Ecto neural progenitor cell (in vitro differentiated cells): Measurements from ENCODE around the gene TBC1D9.
"Not testable (repeated sequence)": the region's sequence is repeated elsewhere in the genome, so short reads cannot be mapped to it uniquely, and the experiment has no call there.

Experiments used
- DNase-seq: peaks from one replicate; pipeline ENCODE4 v3.0.0-alpha.2; 2018; ENCODE audit warnings: low spot score

TBC1D9 gene

DNA sequence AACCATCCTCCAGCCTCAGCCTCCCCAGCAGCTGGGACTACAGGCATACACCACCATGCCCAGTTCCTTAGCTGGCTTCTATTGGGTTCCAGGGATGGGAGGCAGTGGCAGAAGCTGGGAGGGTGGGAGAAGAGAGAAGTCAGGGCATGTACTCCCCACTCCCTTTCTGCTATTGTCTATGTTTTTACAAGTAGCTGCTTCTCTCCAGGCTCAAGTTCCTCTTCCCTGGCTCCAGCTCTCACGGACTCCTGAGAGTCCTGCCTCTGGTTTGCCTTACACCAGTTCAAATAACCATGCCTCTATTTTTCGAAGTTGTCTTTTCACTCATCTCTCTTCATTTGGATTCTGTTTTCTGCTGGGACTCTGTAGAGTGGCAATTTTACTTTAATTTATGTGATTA is 2.9 kb downstream of the TBC1D9 start:
- DNase-seq, result no peak

DNA sequence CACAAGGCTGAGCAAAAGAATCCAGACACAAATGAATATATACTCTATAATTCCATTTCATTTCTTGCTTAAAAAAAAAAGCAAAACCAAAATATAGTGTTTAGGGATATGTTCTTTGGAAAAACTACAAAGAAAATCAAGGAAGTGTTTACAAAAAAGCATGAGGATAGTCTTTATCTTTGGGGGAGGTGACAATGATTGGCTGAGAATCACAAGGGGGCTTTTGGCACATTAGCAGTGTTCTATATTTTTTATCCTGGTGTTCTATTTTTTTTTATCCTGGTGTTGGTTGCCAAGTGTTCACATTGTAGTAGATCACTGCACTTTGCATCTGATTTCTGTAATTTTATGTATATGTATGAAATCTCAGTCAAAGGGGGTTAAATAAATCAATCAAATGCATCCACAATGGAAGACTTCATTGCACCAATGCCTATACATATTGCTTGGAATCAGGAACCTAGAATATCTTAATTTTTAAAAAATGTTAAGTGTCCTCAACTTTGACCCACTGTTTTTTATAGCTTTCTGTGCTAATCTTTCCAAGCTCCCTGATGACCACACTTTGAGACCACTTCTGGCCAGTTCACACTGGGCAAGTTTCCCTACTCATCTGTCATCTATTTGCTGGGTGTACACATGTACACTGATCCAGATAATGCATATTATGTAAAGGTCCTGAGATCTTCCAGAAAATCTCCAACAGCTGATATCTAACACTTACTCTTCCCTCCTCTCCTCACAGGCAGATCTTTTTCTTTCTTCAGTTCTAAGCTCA is 3.7 kb downstream of the TBC1D9 start:
- no peak for DNase-seq

DNA sequence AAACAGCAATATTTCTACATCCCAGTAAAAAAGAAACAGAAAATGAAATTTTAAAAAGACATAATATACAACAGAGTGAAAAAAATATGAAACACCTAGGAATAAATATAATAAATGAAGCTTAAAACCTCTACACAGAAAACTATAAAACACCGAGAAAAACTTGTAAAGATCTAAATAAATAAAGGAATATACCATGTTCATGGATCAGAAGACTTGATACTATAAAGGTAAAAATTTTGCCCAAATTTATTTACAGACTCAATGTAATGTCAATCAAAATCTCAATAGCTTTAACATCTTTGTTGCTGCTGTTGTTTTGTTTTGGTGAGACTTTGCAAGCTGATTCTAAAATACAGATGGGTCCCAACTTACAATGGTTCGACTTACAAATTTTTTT is 5.7 kb downstream of the TBC1D9 start:
- no peak for DNase-seq

DNA sequence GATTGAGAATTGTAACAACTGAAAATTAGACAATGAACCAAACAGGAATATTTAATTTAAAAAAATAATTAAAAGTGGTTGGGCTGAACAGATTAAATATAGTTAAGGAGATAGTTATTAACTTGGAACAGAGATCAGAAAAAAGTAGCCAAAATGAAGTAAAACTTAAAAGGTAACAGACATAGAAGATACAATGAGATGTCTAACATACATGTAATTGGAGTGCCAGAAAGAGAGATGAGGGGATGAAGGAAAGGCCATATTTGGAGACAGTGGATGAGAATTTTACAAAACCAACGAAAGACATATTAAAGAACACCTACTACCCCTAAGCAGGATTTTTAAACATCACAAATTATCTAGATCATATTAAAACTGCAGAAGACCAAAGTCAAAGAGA is 8.0 kb downstream of the TBC1D9 start:
- DNase-seq, result no peak

DNA sequence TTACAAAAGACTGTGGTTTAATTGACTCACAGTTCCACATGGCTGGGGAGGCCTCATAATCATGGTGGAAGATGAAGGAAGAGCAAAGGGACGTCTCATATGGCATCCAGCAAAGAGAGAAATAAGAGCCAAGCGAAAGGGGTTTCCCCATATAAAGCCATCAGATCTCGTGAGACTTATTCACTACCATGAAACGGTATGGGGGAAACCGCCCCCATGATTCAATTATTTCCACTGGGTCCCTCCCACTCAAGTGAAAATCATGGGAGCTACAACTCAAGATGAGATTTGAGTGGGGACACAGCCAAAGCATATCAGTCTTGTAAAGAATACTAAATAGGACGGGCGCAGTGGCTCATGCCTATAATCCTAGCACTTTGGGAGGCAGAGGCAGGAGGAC is 9.6 kb downstream of the TBC1D9 start:
- DNase-seq, result not testable (repeated sequence)

DNA sequence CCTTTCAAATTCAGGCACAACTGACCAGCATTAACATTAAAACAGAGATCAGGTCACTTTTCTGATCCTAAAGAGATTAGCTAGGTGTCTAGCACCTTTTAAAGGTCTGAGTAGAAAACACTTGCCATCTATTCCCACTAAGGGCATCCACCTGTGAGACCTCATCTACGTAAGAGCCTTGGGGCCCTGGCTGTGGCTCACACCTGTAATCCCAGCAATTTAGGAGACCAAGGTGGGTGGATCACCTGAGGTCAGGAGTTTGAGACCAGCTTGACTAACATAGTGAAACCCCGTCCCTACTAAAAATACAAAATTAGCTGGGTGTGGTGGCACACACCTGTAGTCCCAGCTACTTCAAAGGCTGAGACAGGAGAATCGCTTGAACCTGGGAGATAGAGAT is 11.8 kb downstream of the TBC1D9 start:
- no peak for DNase-seq

DNA sequence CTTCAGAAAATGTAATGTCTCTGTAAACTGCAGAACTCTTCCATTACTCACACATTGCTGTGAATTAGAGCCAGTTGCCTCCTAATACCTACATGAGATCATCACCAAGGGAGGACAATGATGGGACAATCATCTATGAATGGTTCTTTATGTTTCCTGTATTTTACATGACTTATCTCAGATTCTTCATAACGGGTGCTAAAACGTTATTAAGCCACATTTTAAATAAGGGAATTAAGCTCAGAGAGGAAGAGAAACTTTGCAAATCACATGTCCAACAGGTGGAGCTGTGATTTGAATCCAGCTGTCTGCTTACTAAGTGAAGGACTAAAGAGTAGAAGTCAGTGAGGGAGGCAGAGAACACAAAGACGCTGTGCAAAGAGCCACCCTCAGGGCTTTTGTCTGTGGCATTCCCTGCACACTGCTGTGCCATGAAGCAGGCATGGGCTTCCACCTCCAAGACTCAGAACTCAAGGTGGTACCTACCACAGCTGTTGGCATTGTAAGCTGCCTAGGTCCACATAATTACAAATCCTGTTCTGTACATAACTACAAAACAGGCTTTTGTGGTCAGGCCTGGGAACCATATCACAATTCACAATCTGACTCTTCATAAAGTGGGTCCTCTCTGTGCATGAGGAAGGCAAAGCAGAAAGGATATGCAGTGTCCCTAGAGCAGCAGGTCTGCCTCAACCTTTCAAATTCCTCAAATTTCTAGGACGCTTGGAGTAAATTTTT is 12.8 kb downstream of the TBC1D9 start:
- DNase-seq, result no peak

DNA sequence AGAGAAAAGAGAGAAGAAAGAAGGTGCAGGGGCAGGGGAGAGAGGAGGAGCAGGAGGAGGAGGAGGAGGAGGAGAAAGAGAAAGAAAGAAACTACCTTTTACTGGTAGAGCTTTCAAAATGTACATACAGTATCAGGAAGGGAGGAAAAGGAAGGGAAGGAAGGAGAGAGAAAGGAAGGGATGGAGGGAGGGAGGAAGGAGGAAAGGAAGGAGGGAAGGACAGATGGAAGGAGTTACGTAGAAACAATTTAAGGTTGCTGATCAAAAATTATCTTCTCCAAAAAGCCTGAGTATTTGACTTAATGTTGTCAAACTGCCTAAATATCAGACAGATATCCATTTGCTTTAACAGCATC is 13.4 kb downstream of the TBC1D9 start:
- no peak for DNase-seq

DNA sequence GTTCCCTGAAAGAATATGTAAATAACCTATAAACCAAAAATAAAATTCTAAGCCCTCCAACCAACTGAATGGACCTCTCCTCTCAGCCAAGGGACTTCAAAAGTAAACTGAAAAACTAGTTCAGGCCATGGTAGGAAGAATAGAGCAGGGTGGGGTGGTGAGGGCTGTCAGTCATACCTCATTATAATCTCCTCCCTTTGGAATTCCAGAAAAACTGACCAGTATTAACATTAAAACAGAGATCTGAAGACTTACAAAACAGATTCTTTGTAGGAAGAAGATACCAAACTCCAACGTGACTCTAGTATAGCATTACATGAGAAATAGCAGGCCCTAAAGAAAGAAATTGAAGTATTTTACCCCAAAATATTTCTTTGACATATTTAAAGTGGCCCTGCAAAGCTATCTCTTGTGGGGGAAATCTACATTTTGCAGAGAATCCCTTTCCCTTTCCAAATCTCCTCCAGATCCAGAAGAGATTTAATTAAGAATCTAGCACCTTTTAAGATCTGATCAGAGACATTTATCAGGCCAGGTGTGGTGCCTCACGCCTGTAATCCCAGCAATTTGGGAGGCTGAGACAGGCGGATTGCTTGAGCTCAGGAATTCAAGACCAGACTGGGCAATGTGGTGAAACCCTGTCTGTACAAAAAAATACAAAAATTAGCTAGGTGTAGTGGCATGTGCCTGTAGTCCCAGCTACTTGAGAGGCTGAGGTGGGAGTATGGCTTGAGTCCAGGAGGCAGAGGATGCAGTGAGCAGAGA is 15.1 kb downstream of the TBC1D9 start:
- DNase-seq, result no peak

DNA sequence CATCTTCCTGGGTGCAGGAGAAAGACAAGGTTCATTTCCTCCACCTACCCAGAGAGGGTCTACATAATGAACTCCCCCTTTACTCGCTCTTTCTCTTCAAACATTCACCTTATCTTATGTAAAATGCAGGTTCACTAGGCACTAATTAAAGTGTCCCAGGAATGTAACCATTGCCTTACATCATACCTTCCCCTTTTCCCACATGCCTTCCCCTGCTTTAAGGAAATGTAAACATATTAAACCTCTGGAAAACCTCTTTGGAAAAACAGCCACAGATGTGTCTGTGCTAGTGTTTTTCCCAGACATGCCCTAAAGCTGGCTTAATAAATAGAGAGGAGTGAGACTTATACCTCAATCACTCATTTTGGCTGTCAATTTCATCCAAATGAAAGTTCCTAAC is 15.8 kb downstream of the TBC1D9 start:
- DNase-seq, result no peak

DNA sequence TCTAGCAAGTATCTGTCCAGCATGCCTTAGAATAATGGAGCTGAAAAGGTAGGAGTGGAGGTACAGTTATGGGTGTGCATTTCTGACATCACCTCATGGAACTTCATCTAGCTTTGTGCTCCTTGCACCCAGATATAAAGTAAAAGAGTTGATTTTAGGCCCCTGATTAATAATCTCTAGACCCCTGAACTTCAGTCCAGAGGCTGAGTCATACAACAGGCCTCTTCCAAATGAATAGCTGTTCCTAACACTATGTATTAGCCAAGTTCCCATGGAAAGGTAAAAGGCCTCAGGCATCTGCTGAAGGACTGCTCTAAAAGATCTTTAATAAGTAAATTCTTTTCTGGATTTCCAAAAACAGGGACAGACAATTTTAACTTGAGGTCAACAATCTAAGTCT is 16.2 kb downstream of the TBC1D9 start:
- DNase-seq, result no peak

DNA sequence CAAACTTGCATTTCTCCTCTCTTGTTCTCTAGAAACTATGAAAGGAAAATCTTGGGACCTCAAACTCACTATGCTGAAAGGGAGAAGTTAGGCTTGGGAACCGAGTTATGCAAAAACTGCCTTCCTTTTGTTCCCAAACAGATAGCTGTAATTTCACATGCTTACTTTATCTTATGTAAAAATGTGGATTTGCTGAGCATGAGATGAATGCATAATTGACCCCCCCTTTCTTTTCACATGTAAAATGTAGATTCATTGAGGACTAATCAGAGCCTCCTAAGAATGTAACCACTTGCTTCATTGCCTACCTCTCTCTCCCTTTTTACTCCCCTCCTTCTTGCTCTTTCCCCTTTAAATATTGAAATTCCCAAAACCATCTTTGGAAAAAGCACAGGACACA is 18.0 kb downstream of the TBC1D9 start:
- no peak for DNase-seq

DNA sequence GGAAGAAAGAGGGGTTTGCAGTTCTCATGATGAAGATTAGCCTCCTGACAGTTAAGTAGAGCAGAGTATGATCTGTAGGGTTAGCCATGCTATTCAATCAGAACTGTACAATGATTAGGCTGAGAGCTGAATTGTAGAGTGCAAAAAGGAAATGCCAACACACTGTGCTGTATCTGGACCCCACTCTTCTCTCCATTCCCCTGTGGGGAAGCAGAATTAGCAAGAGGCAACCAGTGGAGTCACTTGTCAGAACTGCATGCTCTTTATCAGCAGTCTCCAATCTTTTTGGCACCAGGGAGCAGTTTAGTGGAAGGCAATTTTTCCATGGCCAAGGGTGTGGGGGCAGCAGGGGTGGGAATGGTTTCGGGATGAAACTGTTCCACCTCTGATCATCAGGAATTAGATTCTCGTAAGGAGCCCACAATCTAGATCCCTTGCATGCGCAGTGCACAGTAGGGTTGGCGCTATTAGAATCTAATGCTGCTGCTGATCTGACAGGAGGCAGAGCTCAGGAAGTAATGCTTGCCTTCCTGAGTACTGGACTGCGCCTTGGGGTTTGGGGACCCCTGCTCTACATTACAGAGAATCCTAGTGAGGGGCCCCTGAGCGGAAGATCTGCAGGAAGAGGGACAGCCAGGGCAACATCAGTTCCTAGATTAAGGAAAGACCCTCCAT is 19.4 kb downstream of the TBC1D9 start:
- DNase-seq, result no peak

DNA sequence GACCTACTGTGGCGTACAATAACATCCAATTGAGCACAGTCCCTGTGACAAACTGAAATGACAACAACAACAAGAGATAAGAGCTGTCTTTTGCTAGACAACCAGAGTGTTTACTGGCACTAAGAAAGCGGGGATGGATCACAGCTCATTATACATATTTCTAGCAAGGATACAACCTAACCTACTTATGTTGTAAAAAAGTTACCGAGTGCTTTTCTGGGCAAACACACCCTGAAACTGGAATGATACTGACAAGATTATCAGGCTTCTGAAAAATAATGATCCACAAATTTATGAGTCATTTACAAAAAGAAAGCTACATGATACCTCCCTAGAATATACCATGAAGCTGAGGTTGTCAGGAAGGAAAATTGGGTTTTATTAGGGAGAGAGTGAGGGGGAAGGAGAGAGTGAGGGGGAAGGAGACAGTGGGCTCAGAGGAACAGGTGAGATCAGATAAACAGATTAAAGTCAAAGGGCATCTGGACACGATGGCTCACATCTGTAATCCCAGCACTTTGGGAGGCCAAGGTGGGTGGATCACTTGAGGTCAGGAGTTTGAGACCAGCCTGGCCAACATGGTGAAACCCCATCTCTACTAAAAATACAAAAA is 20.3 kb downstream of the TBC1D9 start:
- no peak for DNase-seq

DNA sequence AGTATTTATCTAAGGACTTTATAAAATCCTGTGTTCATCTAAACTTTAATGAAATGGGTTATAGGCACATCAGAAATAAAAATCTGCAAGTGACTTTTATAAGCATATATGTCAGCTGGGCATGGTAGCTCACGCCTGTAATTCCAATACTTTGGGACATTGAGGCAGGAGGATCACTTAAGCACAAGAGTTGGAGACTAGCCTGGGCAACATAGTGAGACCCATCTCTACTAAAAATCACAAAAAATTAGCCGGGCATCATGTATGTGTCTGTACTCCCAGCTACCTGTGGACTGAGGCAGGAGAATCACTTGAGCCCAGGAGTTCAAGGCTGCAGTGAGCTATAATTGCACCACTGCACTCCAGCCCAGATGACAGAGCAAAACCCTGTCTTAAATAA is 20.9 kb downstream of the TBC1D9 start:
- DNase-seq, result no peak

DNA sequence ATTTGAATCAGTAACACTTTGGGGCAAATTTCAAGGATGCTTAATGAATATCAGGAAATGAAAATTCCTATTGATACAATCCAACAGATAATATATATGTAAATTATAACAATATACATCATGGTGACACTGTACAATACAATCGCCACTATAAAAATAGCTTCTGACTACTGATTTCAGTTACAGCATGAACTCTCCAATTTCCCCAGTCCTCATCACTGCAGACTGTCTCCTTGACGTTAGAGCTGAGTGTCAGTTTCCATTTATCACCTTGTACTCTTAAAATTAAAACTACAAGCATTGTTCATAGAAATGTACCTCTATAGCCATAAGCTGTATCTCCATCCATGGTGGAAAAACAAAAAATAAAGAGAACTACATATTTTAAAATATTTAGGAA is 23.4 kb downstream of the TBC1D9 start:
- no peak for DNase-seq

DNA sequence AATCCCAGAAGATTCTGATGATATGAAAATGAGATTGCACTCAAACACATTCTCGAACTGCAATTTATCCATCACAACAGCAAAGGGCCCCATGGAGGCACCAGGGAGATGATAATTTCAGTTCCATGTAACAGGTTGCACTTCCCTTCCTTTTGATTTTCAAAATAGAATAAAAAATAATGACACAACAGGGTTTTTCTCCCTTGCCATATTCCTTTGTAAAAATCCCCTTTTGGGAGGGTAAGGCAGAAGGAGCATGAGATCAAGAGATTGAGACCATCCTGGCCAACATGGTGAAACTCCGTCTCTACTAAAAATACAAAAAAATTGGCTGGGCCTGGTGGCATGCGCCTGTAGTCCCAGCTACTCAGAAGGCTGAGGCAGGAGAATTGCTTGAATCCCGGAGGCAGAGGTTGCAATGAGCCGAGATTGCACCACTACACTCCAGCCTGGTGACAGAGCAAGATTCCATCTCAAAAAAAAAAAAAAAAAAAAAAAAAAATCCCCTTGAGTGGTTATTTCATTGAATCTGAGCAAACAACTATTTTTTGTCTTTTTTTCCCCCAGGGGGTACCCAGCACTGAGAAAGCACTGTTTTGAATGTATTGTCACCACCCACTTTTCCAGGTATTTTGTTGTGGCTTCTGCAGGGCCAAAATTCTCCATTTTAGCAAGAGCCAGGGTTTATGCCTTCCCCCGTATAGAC is 26.7 kb downstream of the TBC1D9 start:
- DNase-seq, result no peak

DNA sequence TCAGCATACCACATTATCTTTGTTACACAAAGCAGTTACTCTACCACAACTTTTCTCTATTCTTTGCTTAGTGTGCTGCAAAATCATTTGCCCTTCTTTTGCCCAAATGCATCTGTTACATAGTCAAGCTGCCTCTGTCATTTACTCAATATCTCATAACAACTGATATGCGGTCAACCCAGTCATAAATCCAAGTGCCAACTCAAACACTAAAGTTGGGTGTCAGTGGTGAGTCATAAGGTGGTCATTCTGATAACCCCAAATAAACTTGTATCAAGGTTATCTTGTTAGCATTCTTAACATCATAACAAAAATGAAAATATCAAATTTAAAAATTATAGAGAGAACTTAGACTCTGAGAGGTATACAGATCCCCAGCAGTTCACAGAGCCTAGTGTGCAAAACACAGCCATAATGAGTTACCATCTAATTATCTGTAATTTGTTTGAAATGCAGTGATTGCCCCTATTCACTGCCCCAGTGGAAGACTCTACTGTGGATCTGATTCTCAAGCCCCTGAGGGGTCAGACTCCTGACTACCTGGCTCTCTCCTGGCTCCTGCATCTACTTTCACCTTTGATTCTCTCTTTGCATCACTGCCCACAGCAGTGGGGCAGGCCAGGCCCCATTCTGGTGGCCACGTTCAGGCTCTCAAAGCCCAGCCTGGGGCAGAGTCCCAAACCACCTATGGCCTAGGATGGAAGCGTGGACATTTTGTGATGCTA is 29.2 kb downstream of the TBC1D9 start:
- DNase-seq, result no peak

DNA sequence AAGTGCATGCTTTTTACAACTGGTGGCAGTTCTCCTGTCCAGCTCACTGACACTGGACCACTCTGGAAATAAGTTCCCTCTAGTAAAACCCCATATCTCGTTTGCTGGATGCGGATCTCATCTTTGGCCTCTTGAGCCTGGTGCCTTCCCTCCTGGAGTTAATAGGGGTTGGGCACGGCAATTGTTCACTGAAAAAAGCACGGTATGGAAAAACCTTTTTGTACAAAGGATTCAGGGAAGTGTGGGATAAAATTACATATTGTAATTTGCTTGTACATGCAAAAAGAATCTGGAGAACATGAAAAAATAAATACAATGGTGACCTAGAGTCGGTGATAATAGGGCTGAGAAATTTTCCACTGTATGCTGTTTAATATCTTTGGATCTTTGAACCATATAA is 30.6 kb downstream of the TBC1D9 start:
- DNase-seq, result no peak

DNA sequence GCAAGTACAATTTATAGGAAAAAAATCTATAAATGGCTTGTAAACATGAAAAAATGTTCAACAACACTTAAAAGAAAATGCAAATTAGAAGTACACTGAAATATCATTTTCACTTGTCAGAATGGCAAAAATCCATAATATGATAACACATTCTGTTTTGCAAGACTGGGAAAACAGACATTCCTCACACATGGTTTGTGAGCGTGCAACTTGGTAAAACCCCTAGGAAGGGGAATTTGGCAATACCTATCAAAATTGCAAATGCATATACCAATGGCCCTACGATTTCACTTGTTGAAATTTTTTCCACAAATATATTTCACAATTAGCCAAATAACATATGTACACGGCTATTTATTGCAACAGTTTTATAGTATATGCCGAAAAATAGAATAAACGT is 31.4 kb downstream of the TBC1D9 start:
- no peak for DNase-seq
